ENCODE results near the gene IGLL5.

DNA sequence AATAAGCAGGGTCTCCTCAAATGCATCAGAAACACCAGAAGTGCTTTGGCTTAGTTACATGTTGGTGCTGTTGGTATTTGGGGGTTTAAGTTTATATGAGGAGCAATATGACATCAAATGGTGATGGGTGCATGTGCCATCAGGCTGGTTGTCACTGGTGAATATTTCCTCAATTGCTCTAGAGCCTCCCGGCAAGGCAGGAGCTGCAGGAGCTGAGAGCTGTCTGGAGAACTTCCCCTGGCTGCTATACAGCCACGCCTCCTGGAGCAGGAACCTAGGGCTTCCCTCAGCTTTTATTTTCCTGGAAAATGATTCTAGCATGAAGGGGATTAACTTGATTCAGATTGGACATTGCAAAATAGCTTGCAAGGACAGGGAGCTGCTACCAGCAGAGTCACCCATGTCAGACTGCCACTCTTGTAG, 15.8 kb downstream of the IGLL5 start:
- TF ChIP-seq, protein P1, sequence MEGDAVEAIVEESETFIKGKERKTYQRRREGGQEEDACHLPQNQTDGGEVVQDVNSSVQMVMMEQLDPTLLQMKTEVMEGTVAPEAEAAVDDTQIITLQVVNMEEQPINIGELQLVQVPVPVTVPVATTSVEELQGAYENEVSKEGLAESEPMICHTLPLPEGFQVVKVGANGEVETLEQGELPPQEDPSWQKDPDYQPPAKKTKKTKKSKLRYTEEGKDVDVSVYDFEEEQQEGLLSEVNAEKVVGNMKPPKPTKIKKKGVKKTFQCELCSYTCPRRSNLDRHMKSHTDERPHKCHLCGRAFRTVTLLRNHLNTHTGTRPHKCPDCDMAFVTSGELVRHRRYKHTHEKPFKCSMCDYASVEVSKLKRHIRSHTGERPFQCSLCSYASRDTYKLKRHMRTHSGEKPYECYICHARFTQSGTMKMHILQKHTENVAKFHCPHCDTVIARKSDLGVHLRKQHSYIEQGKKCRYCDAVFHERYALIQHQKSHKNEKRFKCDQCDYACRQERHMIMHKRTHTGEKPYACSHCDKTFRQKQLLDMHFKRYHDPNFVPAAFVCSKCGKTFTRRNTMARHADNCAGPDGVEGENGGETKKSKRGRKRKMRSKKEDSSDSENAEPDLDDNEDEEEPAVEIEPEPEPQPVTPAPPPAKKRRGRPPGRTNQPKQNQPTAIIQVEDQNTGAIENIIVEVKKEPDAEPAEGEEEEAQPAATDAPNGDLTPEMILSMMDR (conservative IDR thresholded peaks at IDR 0.05; ENCODE audit: low read length): no peak
- TF ChIP-seq EZH2phosphoT487 (IDR thresholded peaks at IDR 0.05; ENCODE audit: borderline replicate concordance): no peak
